Panc1 (cell line): ENCODE data around the gene ZNF570. TPM values are rescaled to one million over a fixed set of nuclear protein-coding genes. Genes with fewer than 3 reads are reported as not detected.

Experiments
- ATAC-seq: fragments of 200-7000 bp; cut with Tn5 transposase; 2 replicates; pipeline ENCODE4 v1.9.1; 2020; ENCODE audit warnings: mild to moderate bottlenecking, moderate library complexity
- BruUV-seq: library from RNA; stranded (reverse); fragments of 400-500 nt; replicated peaks from 2 replicates; lab custom pipeline; 2021; lab: Mats Ljungman, UMichigan
- CTCF ChIA-PET: fragments of 300-600 bp; sonication (Branson Sonifier 250); formaldehyde crosslinking; loops from one replicate; lab custom pipeline; 2022; ENCODE audit warnings: antibody characterized with exemption; lab: Charles Lee
- POLR2A ChIA-PET: fragments of 300-600 bp; sonication (Branson Sonifier 250); formaldehyde crosslinking; loops from one replicate; lab custom pipeline; 2022; ENCODE audit warnings: antibody characterized with exemption; lab: Charles Lee
- DNase-seq: peaks from one replicate; pipeline ENCODE4 v3.0.0-alpha.2; 2010; ENCODE audit warnings: low read depth, low spot score
- H3K27ac ChIP-seq: 2 replicates; pipeline ENCODE4 v1.5.1; 2011; ENCODE audit warnings: mild to moderate bottlenecking, low read length, inconsistent platforms
- H3K27me3 ChIP-seq: fragments of 200-500 bp; sonication (Bioruptor generic); 2 replicates; pipeline ENCODE4 v1.6.0; 2014; ENCODE audit warnings: low read length, inconsistent platforms; ENCODE audit not compliant: control insufficient read depth, insufficient read depth
- H3K36me3 ChIP-seq: fragments of 200-500 bp; sonication (Bioruptor generic); 2 replicates; pipeline ENCODE4 v1.5.1; 2014; ENCODE audit warnings: inconsistent platforms, mild to moderate bottlenecking, low read length, moderate library complexity; ENCODE audit not compliant: control insufficient read depth, insufficient read depth
- H3K4me1 ChIP-seq: 2 replicates; pipeline ENCODE4 v1.5.1; 2011; ENCODE audit warnings: inconsistent platforms, mild to moderate bottlenecking, low read length, moderate library complexity; ENCODE audit not compliant: control insufficient read depth, insufficient read depth
- H3K4me3 ChIP-seq, 2 experiments: 2 replicates each; pipeline ENCODE4 v1.5.1; 2011 to 2012; ENCODE audit warnings: low read depth in 2 of 2, low read length in 2 of 2, mild to moderate bottlenecking in 2 of 2, inconsistent platforms in 1 of 2, moderate library complexity in 1 of 2
- H3K9me3 ChIP-seq: fragments of 200-500 bp; sonication (Bioruptor generic); 2 replicates; pipeline ENCODE4 v1.5.1; 2014; ENCODE audit warnings: low read depth, mild to moderate bottlenecking, inconsistent platforms, low read length, moderate library complexity; ENCODE audit not compliant: control insufficient read depth, insufficient read depth
- CTCF ChIP-seq: fragments of 450-650 bp; IDR thresholded peaks from 2 replicates; pipeline ENCODE4 v1.5.1; 2017; ENCODE audit warnings: mild to moderate bottlenecking
- POLR2AphosphoS5 ChIP-seq: IDR thresholded peaks from 2 replicates; pipeline ENCODE4 v1.6.1; 2012; ENCODE audit warnings: mild to moderate bottlenecking, low read depth, low read length, moderate library complexity
- REST ChIP-seq, 2 experiments: IDR thresholded peaks; 2 replicates each; pipeline ENCODE4 v1.6.1; 2011 to 2012; ENCODE audit warnings: low read depth in 2 of 2, control low read depth in 1 of 2, low read length in 1 of 2, mild to moderate bottlenecking in 1 of 2, moderate library complexity in 1 of 2; ENCODE audit not compliant: insufficient read depth in 1 of 2
- SIN3A ChIP-seq: IDR thresholded peaks from 2 replicates; pipeline ENCODE4 v1.6.1; 2012; ENCODE audit warnings: low read depth, mild to moderate bottlenecking, low read length, moderate library complexity, borderline replicate concordance; ENCODE audit not compliant: insufficient read depth
- TCF7L2 ChIP-seq: IDR thresholded peaks from 2 replicates; pipeline ENCODE4 v1.6.1; 2011; ENCODE audit warnings: mild to moderate bottlenecking, low read depth, low read length, inconsistent platforms
- in situ Hi-C: cut with HindIII; loops from 2 replicates; pipeline ENCODE4 v1.10.0; 2016; ENCODE audit warnings: low sequenced_read_pairs, low pct_unique_long_range_greater_than_20kb
- intact Hi-C: fragments of 100-400 bp; cut with micrococcal nuclease; formaldehyde crosslinking; loops from one replicate; pipeline ENCODE4 v1.10.0; 2022; ENCODE audit not compliant: unreplicated experiment
- total RNA-seq: library from RNA; stranded (reverse); gene quantifications from one replicate; pipeline ENCODE4 v1.2.1, GENCODE V29; 2021; ENCODE audit not compliant: unreplicated experiment

Gene ZNF570
- total RNA-seq, 1 experiment from 2014 or later: 10.1 TPM

- ChIA-PET CTCF (no interaction called here), POLR2A (interaction anchor here (0.9 kb wide), 1 partner anchor 31 kb away, joined by 3 read pairs; no protein-coding TSS in a partner anchor)
- intact Hi-C loops (no loop called here), in situ Hi-C loops (no loop called here)
- Histone ChIP-seq H3K36me3 (no peaks in the 10 kb centered on the region), H3K9me3 (no peaks in the 10 kb centered on the region; the same call in 1 of the 2 replicates), H3K4me3 (peak overlapping the region; percentile 88 to 95), H3K4me1 (peaks cover 13% of the 10 kb centered on the region), H3K27ac (peak overlapping the region; percentile 100), H3K27me3 (no peaks in the 10 kb centered on the region)
- no peak for TF ChIP-seq TCF7L2
- no TSS peak for BruUV-seq
- ATAC-seq (peak; percentile 64), DNase-seq (peak; percentile 20)
Observed at GRCh38 chr19:37505958-37506386, 36.8 kb downstream of the ZNF570 start.

DNA sequence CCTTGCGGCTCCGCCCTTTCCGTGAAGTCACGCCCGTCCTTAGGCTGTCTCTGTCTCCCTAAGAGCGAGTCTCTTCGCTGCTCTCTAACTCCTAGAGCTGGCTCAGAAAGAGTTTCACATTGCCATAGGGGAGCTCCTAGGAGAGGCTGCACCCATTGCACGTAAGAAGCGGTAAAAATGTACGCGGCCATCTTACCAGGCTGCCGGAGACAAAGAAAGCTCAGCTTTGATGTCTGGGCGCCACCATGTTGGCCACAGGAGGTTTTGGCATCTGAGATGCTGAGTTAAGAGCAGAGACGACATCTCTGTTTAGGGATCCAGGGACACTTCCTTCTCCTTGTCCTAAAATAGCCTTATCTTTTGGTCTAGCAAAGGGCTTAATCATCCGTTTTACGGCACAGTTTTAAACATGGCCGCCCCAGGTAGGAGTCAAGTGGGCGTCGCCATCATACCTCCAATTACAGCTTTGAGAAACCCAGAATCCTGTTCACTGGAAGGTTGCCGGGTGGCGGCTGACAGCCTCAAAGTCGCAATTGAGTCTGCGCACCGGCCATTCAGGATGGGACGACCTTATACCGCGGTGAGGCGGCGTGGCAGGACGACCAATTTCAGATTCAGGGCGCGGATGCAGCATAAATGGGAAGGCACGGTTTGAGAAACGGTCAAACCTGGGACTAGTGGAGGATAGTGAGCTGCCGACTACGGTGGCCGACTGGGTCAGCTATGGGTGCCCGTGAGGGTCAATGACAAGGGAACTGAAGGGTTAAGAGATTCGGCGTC is 37.4 kb downstream of the ZNF570 start, which contains the start of gene ZNF793:
Gene ZNF793, plus strand, starts transcription at position 553 of the 780 bp plus-strand sequence. CDS start 16,501 bp downstream, outside the sequence.
- in situ Hi-C loops (no loop called here), intact Hi-C loops (no loop called here)
- peak; percentile 82 for DNase-seq
- CTCF ChIA-PET: no interaction called here
- peak; percentile 95 for ATAC-seq
- Histone ChIP-seq H3K27me3 (no peaks in the 10 kb centered on the region), H3K4me1 (peaks cover 13% of the 10 kb centered on the region), H3K27ac (peak within 1 kb of the TSS; percentile 100), H3K9me3 (no peaks in the 10 kb centered on the region; the same call in 1 of the 2 replicates), H3K4me3 (peak within 1 kb of the TSS; percentile 88 to 95), H3K36me3 (no peaks in the 10 kb centered on the region)
- POLR2A ChIA-PET: interaction anchor here (0.9 kb wide), 1 partner anchor 32 kb away, joined by 3 read pairs; no protein-coding TSS in a partner anchor
- BruUV-seq: TSS peak; percentile 92
- TF ChIP-seq POLR2AphosphoS5 (peak; percentile 80), REST (IDR thresholded peaks at IDR 0.05; ENCODE audit: insufficient read depth in 1 of 2, low read depth in 2 of 2, low read length in 1 of 2) (peak in 1 of 2 experiments; percentile 74; a peak in 2 of 4 replicates), CTCF (no peak), SIN3A (peak; percentile 80; the same call in 1 of the 2 replicates), TCF7L2 (peak; percentile 98)

DNA sequence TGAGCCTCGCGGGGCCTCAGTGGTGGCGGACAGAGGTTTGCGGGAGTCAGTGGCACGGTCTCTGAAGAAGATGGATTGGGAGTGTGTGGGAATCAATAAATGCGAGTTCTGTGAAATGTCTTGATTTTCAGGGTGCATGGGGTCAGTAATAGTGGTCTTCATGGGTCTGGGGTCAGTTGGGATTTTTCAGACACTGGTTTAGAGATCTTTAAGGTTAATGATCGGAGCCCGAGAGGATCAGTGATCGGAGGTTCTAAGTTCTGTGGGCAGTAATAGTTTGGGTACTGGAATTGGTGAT is 38.0 kb downstream of the ZNF570 start:
- ChIA-PET CTCF (no interaction called here), POLR2A (no interaction called here)
- peaks cover 13% of the 10 kb centered on the region for H3K4me1 ChIP-seq
- ATAC-seq: no peak
- H3K27ac ChIP-seq: peak overlapping the region; percentile 100
- H3K27me3 ChIP-seq: no peaks in the 10 kb centered on the region
- no peak for DNase-seq
- no peaks in the 10 kb centered on the region for H3K36me3 ChIP-seq
- no TSS peak for BruUV-seq
- peak overlapping the region; percentile 88 to 95 for H3K4me3 ChIP-seq
- H3K9me3 ChIP-seq: no peaks in the 10 kb centered on the region; the same call in 1 of the 2 replicates
- in situ Hi-C loops: no loop called here
- 0 out of 4 replicates have a peak, but pooled peaks of 1 of the 2 experiments have one; percentile 43 for TF ChIP-seq REST (IDR thresholded peaks at IDR 0.05; ENCODE audit: insufficient read depth in 1 of 2, low read depth in 2 of 2, low read length in 1 of 2)
- TF ChIP-seq POLR2AphosphoS5: no peak
- intact Hi-C loops: no loop called here
